H9 (cell line): Measurements from ENCODE around the gene DACH1. TPM values are rescaled to one million over a fixed set of nuclear protein-coding genes. Genes with fewer than 3 reads are reported as not detected.

Experiments used
- DNase-seq: peaks from one replicate; pipeline ENCODE4 v3.0.0-alpha.2; 2017
- H2AFZ ChIP-seq: one replicate; pipeline ENCODE4 v1.6.1; 2013; ENCODE audit warnings: mild to moderate bottlenecking, low read length, control low read depth, moderate library complexity
- H2AK5ac ChIP-seq: 2 replicates; pipeline ENCODE4 v1.6.1; 2013; ENCODE audit warnings: low read length, control low read depth, mixed read lengths; ENCODE audit not compliant: insufficient read length
- H2BK120ac ChIP-seq: one replicate; pipeline ENCODE4 v1.6.1; 2013; ENCODE audit warnings: low read depth, mild to moderate bottlenecking, low read length, control low read depth, inconsistent platforms; ENCODE audit not compliant: poor library complexity, severe bottlenecking
- H2BK12ac ChIP-seq: 2 replicates; pipeline ENCODE4 v1.6.1; 2013; ENCODE audit warnings: low read length, control low read depth, mixed read lengths, low read depth; ENCODE audit not compliant: insufficient read length
- H2BK15ac ChIP-seq: 2 replicates; pipeline ENCODE4 v1.6.1; 2013; ENCODE audit warnings: low read depth, low read length, control low read depth
- H2BK20ac ChIP-seq: one replicate; pipeline ENCODE4 v1.6.1; 2013; ENCODE audit warnings: low read depth, mild to moderate bottlenecking, low read length, control low read depth, inconsistent platforms; ENCODE audit not compliant: poor library complexity, severe bottlenecking
- H2BK5ac ChIP-seq: 2 replicates; pipeline ENCODE4 v1.6.1; 2013; ENCODE audit warnings: low read length, control low read depth, mixed read lengths; ENCODE audit not compliant: insufficient read length
- H3K14ac ChIP-seq: 2 replicates; pipeline ENCODE4 v1.6.1; 2013; ENCODE audit warnings: low read length, control low read depth; ENCODE audit not compliant: insufficient read depth
- H3K18ac ChIP-seq: 2 replicates; pipeline ENCODE4 v1.6.1; 2013; ENCODE audit warnings: low read depth, mild to moderate bottlenecking, mixed read lengths, low read length, control low read depth; ENCODE audit not compliant: insufficient read length
- H3K23ac ChIP-seq: 2 replicates; pipeline ENCODE4 v1.6.1; 2013; ENCODE audit warnings: low read length, control low read depth, mixed read lengths, low read depth; ENCODE audit not compliant: insufficient read length
- H3K23me2 ChIP-seq: 2 replicates; pipeline ENCODE4 v1.6.1; 2013; ENCODE audit warnings: low read depth, mild to moderate bottlenecking, mixed read lengths, low read length, control low read depth; ENCODE audit not compliant: insufficient read length, poor library complexity, severe bottlenecking
- H3K27ac ChIP-seq: 2 replicates; pipeline ENCODE4 v1.5.1; 2013; ENCODE audit warnings: low read length, control low read depth, mixed read lengths, low read depth; ENCODE audit not compliant: insufficient read length
- H3K27me3 ChIP-seq: 2 replicates; pipeline ENCODE4 v1.6.1; 2013; ENCODE audit warnings: low read length, control low read depth, inconsistent platforms; ENCODE audit not compliant: insufficient read depth
- H3K4ac ChIP-seq: 2 replicates; pipeline ENCODE4 v1.6.1; 2013; ENCODE audit warnings: low read depth, mild to moderate bottlenecking, control low read depth, inconsistent platforms, low read length, moderate library complexity
- H3K4me1 ChIP-seq: 2 replicates; pipeline ENCODE4 v1.6.1; 2013; ENCODE audit warnings: low read length, control low read depth, inconsistent platforms; ENCODE audit not compliant: insufficient read depth
- H3K4me2 ChIP-seq: 2 replicates; pipeline ENCODE4 v1.6.1; 2013; ENCODE audit warnings: low read length, control low read depth, mixed read lengths; ENCODE audit not compliant: insufficient read length, insufficient read depth
- H3K56ac ChIP-seq: 2 replicates; pipeline ENCODE4 v1.6.1; 2013; ENCODE audit warnings: low read depth, mild to moderate bottlenecking, mixed read lengths, low read length, control low read depth; ENCODE audit not compliant: insufficient read length
- H3K79me1 ChIP-seq: 2 replicates; pipeline ENCODE4 v1.6.1; 2013; ENCODE audit warnings: low read depth, mild to moderate bottlenecking, moderate library complexity, low read length, control low read depth, inconsistent platforms; ENCODE audit not compliant: insufficient read depth, poor library complexity, severe bottlenecking
- H3K79me2 ChIP-seq: 2 replicates; pipeline ENCODE4 v1.6.1; 2013; ENCODE audit warnings: low read length, control low read depth, inconsistent platforms; ENCODE audit not compliant: insufficient read depth
- H3K9ac ChIP-seq: 2 replicates; pipeline ENCODE4 v1.6.1; 2013; ENCODE audit warnings: low read length, control low read depth, mixed read lengths; ENCODE audit not compliant: insufficient read length; ENCODE audit errors: extremely low read depth
- H3K9me3 ChIP-seq: one replicate; pipeline ENCODE4 v1.6.1; 2013; ENCODE audit warnings: low read depth, low read length, inconsistent platforms; ENCODE audit not compliant: control insufficient read depth
- H3T11ph ChIP-seq: one replicate; pipeline ENCODE4 v1.6.1; 2013; ENCODE audit warnings: mild to moderate bottlenecking, low read length, control low read depth, inconsistent platforms
- H4K20me1 ChIP-seq: one replicate; pipeline ENCODE4 v1.6.1; 2013; ENCODE audit not compliant: control insufficient read depth, insufficient read length, insufficient read depth
- H4K5ac ChIP-seq: 2 replicates; pipeline ENCODE4 v1.6.1; 2013; ENCODE audit warnings: low read depth, mild to moderate bottlenecking, mixed read lengths, low read length, control low read depth; ENCODE audit not compliant: insufficient read length
- H4K8ac ChIP-seq: replicated peaks from 2 replicates; pipeline ENCODE4 v1.6.1; 2013; ENCODE audit warnings: low read length, control low read depth, mixed read lengths, low read depth; ENCODE audit not compliant: insufficient read length
- H4K91ac ChIP-seq: 2 replicates; pipeline ENCODE4 v1.6.1; 2013; ENCODE audit warnings: low read depth, mild to moderate bottlenecking, moderate library complexity, mixed read lengths, low read length, control low read depth; ENCODE audit not compliant: insufficient read length
- H3K27ac Mint-ChIP-seq, 3 experiments: 2 replicates in 2 of 3; 3 replicates in 1 of 3; pipeline ENCODE4 v1.8.0; 2020 to 2021; ENCODE audit warnings: mixed read lengths in 3 of 3, mild to moderate bottlenecking in 1 of 3, moderate library complexity in 1 of 3
- H3K27me3 Mint-ChIP-seq: 2 replicates; pipeline ENCODE4 v1.8.0; 2021; ENCODE audit warnings: low read depth, mild to moderate bottlenecking, moderate library complexity, mixed read lengths
- H3K36me3 Mint-ChIP-seq, 3 experiments: 2 replicates in 2 of 3; 3 replicates in 1 of 3; pipeline ENCODE4 v1.8.0; 2020 to 2021; ENCODE audit warnings: low read depth in 3 of 3, mixed read lengths in 3 of 3; ENCODE audit not compliant: insufficient read depth in 1 of 3
- H3K4me1 Mint-ChIP-seq, 2 experiments: 2 replicates each; pipeline ENCODE4 v1.8.0; 2020; ENCODE audit warnings: mixed read lengths in 2 of 2
- H3K4me3 Mint-ChIP-seq, 2 experiments: 2 replicates in 1 of 2; 3 replicates in 1 of 2; pipeline ENCODE4 v1.8.0; 2020 to 2021; ENCODE audit warnings: mild to moderate bottlenecking in 2 of 2, mixed read lengths in 2 of 2, moderate library complexity in 1 of 2
- H3K9me3 Mint-ChIP-seq, 2 experiments: 2 replicates in 1 of 2; 3 replicates in 1 of 2; pipeline ENCODE4 v1.8.0; 2020; ENCODE audit warnings: mild to moderate bottlenecking in 2 of 2, mixed read lengths in 2 of 2, moderate library complexity in 1 of 2
- CTCF ChIP-seq: fragments of 200-600 bp; sonication (generic); conservative IDR thresholded peaks from 3 replicates; pipeline ENCODE4 v1.8.0; 2021; ENCODE audit warnings: antibody characterized with exemption, mild to moderate bottlenecking
- WGBS: extraction: QIAGEN DNeasy Blood & Tissue Kit; methylation state at CpG from one replicate; pipeline ENCODE4 v1.1.7; 2013; ENCODE audit warnings: missing lambda C conversion rate, low lambda C conversion rate, mixed read lengths; ENCODE audit not compliant: insufficient read length; ENCODE audit errors: extremely low coverage; 5-methylcytosine and 5-hydroxymethylcytosine counted together
- total RNA-seq: library from RNA; stranded (reverse); gene quantifications from 2 replicates; pipeline ENCODE4 v1.2.1, GENCODE V29; 2021

The DACH1 gene
- total RNA-seq, 1 experiment from 2014 or later: not detected

DNA sequence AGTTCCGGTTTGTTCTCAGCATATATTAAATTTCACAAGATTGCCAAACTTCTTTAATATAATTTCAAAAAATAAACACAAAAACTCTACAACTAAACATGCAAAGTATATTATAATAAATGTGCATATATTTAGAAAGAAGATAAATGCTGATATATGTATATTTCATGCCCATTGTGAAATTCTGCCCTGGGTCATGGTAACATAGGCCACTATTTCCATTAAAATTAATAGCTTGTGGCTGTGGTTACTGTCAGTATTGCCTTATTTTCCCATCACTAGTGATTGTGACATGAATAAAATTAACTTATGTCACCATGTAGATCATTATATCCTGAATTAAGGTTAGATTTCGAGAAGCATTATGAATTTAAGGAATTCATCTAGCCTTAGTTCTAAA lies 410.9 kb downstream of the DACH1 start:
- H3K27me3 ChIP-seq: no peaks in the 10 kb centered on the region
- no CpG with 5 or more reads among the region's 2 CpGs for WGBS
- H4K8ac ChIP-seq: no peak overlapping the region
- TF ChIP-seq CTCF: no peak
- H2AK5ac ChIP-seq: no peak overlapping the region
- no peaks in the 10 kb centered on the region for H3K4me1 ChIP-seq
- no peaks in the 10 kb centered on the region for H3K79me2 ChIP-seq
- H2BK20ac ChIP-seq: no peak overlapping the region
- H4K91ac ChIP-seq: no peak overlapping the region
- H3T11ph ChIP-seq: no peak overlapping the region
- H3K36me3 Mint-ChIP-seq: no peaks in the 10 kb centered on the region
- H3K27ac ChIP-seq: no peak overlapping the region
- no peak overlapping the region for H3K27ac Mint-ChIP-seq
- no peak overlapping the region for H3K4me2 ChIP-seq
- no peak overlapping the region for H3K4me3 Mint-ChIP-seq
- no peak overlapping the region for H3K9ac ChIP-seq
- no peaks in the 10 kb centered on the region for H3K4me1 Mint-ChIP-seq
- H4K20me1 ChIP-seq: no peaks in the 10 kb centered on the region
- no peak overlapping the region for H2AFZ ChIP-seq
- H3K23me2 ChIP-seq: no peaks in the 10 kb centered on the region
- H3K4ac ChIP-seq: no peak overlapping the region
- H2BK12ac ChIP-seq: no peak overlapping the region
- H3K23ac ChIP-seq: no peak overlapping the region
- no peak overlapping the region for H2BK120ac ChIP-seq
- no peaks in the 10 kb centered on the region for H3K27me3 Mint-ChIP-seq
- H3K18ac ChIP-seq: no peak overlapping the region
- DNase-seq: no peak
- H2BK15ac ChIP-seq: no peak overlapping the region
- no peaks in the 10 kb centered on the region for H3K9me3 Mint-ChIP-seq
- H3K9me3 ChIP-seq: no peaks in the 10 kb centered on the region
- H4K5ac ChIP-seq: no peak overlapping the region
- H2BK5ac ChIP-seq: no peak overlapping the region
- H3K56ac ChIP-seq: no peak overlapping the region
- no peak overlapping the region for H3K14ac ChIP-seq
- no peaks in the 10 kb centered on the region for H3K79me1 ChIP-seq
